Stimulated activated CD4-positive, alpha-beta T cell treated with anti-CD3 and anti-CD28 coated beads, TNF-alpha, amount 100 ng/mL, for 4 hours (primary cell): Measurements from ENCODE around the gene CCDC86.

ENCODE experiments used
- DNase-seq, 3 experiments: peaks; one replicate each; pipeline ENCODE4 v3.0.0-alpha.2; 2020; ENCODE audit warnings: low read depth in 3 of 3

The CCDC86 gene

GRCh38 chr11:60868682-60869450 is 27.0 kb downstream of the CCDC86 start:
- no peak for DNase-seq

- DNase-seq: no peak
Observed at GRCh38 chr11:60869451-60869825, 27.5 kb downstream of the CCDC86 start.

- no peak for DNase-seq
Observed at GRCh38 chr11:60870276-60870675, 28.4 kb downstream of the CCDC86 start.

- DNase-seq: no peak
Observed at GRCh38 chr11:60870733-60871377, 28.9 kb downstream of the CCDC86 start.

GRCh38 chr11:60871378-60872061 is 29.6 kb downstream of the CCDC86 start:
- DNase-seq: no peak

- no peak for DNase-seq
Observed at GRCh38 chr11:60872124-60872960, 30.4 kb downstream of the CCDC86 start.

GRCh38 chr11:60872961-60873524 is 31.1 kb downstream of the CCDC86 start:
- DNase-seq: no peak

GRCh38 chr11:60873533-60873932 is 31.6 kb downstream of the CCDC86 start:
- DNase-seq: no peak

GRCh38 chr11:60874421-60875365 is 32.8 kb downstream of the CCDC86 start:
- no peak for DNase-seq

- DNase-seq: no peak
Observed at GRCh38 chr11:60875366-60876167, 33.7 kb downstream of the CCDC86 start.

GRCh38 chr11:60876168-60876485 is 34.2 kb downstream of the CCDC86 start:
- DNase-seq: no peak

GRCh38 chr11:60878245-60879101 is 36.6 kb downstream of the CCDC86 start:
- no peak for DNase-seq

GRCh38 chr11:60879104-60879503 is 37.2 kb downstream of the CCDC86 start:
- DNase-seq: no peak

GRCh38 chr11:60879971-60880588 is 38.2 kb downstream of the CCDC86 start:
- DNase-seq: no peak

- no peak for DNase-seq
Observed at GRCh38 chr11:60880643-60881282, 38.9 kb downstream of the CCDC86 start.

- no peak for DNase-seq
Observed at GRCh38 chr11:60887556-60887955, 45.6 kb downstream of the CCDC86 start.

GRCh38 chr11:60889869-60890311 is 48.0 kb downstream of the CCDC86 start:
- no peak for DNase-seq

GRCh38 chr11:60890696-60891095 is 48.8 kb downstream of the CCDC86 start:
- DNase-seq: no peak
